K562 (cell line): Measurements from ENCODE around the gene MCM9. TPM values are rescaled to one million over a fixed set of nuclear protein-coding genes. Genes with fewer than 3 reads are reported as not detected.
A peak's percentile ranks its signal among the peaks of the same experiment; 100 is the strongest.

Source experiments
- ATAC-seq: fragments of 200-7000 bp; cut with Tn5 transposase; 3 replicates; pipeline ENCODE4 v1.9.1; 2020; ENCODE audit warnings: moderate library complexity
- BruUV-seq: library from RNA; stranded (reverse); fragments of 400-500 nt; replicated peaks from 2 replicates; lab custom pipeline; 2021; lab: Mats Ljungman, UMichigan
- CTCF ChIA-PET: fragments of 300-600 bp; formaldehyde crosslinking; extraction: SDS; loops from one replicate; lab custom pipeline; 2021; ENCODE audit warnings: low intra/inter-chr PET ratio; lab: Yijun Ruan, JAX
- POLR2A ChIA-PET: fragments of 300-600, 350-650 bp; sonication (Branson Sonifier 250); formaldehyde crosslinking; extraction: SDS; loops from one replicate; lab custom pipeline; 2021; ENCODE audit warnings: antibody characterized with exemption, inconsistent platforms; lab: Yijun Ruan, JAX
- DNase-seq, 4 experiments: peaks; one replicate each; pipeline versions ENCODE4 v3.0.0 to v3.0.0-alpha.2; 2011 to 2018; ENCODE audit warnings: low spot score in 3 of 4, mixed read lengths in 3 of 4; ENCODE audit errors: extremely low read depth in 1 of 4
- FAIRE-seq: peaks from 2 replicates; lab custom pipeline; 2011; peaks lifted over from hg19 to GRCh38; lab: Jason Lieb, UNC
- H2AFZ ChIP-seq: 2 replicates; pipeline ENCODE4 v1.6.0; 2011; ENCODE audit warnings: low read depth, low read length, control low read depth, inconsistent platforms
- H3K27ac ChIP-seq: fragments of 200-600 bp; 3 replicates; pipeline ENCODE4 v1.8.0; 2011; ENCODE audit warnings: low read depth, mild to moderate bottlenecking, control low read depth, inconsistent platforms, low read length, moderate library complexity, mixed read lengths; ENCODE audit errors: extremely low read depth
- H3K27me3 ChIP-seq, 2 experiments: fragments of 300-600 bp in 1 of 2; 2 replicates in 1 of 2; 3 replicates in 1 of 2; pipeline versions ENCODE4 v1.6.0 to v1.8.0; 2011; ENCODE audit warnings: inconsistent platforms in 2 of 2, low read length in 2 of 2, mild to moderate bottlenecking in 1 of 2, mixed read lengths in 1 of 2, moderate library complexity in 1 of 2; ENCODE audit not compliant: control insufficient read depth in 2 of 2, insufficient read depth in 2 of 2
- H3K36me3 ChIP-seq: fragments of 300-600 bp; 3 replicates; pipeline ENCODE4 v1.8.0; 2011; ENCODE audit warnings: mild to moderate bottlenecking, low read length, inconsistent platforms; ENCODE audit not compliant: control insufficient read depth, insufficient read depth
- H3K4me1 ChIP-seq, 2 experiments: fragments of 200-600 bp in 1 of 2; replicated peaks in 1 of 2; 2 replicates in 1 of 2; 3 replicates in 1 of 2; pipeline versions ENCODE4 v1.5.1 to v1.8.0; 2011; ENCODE audit warnings: inconsistent platforms in 2 of 2, low read length in 2 of 2, mild to moderate bottlenecking in 1 of 2, mixed read lengths in 1 of 2, moderate library complexity in 1 of 2; ENCODE audit not compliant: control insufficient read depth in 2 of 2, insufficient read depth in 2 of 2
- H3K4me2 ChIP-seq: 2 replicates; pipeline ENCODE4 v1.6.1; 2011; ENCODE audit warnings: low read length, control low read depth, inconsistent platforms, mixed read lengths; ENCODE audit not compliant: insufficient read depth
- H3K4me3 ChIP-seq: fragments of 200-600 bp; sonication (generic), shearing (Covaris generic); 2 replicates; pipeline ENCODE4 v1.5.1; 2016; ENCODE audit warnings: control low read depth, inconsistent platforms
- H3K79me2 ChIP-seq: fragments of 200-600 bp; 3 replicates; pipeline ENCODE4 v1.8.0; 2011; ENCODE audit warnings: low read length, inconsistent platforms; ENCODE audit not compliant: control insufficient read depth, insufficient read depth
- H3K9ac ChIP-seq, 2 experiments: 2 replicates each; pipeline versions ENCODE4 v1.6.0 to v1.6.1; 2011; ENCODE audit warnings: low read depth in 2 of 2, low read length in 2 of 2, control low read depth in 1 of 2, inconsistent platforms in 1 of 2, mild to moderate bottlenecking in 1 of 2, mixed read lengths in 1 of 2; ENCODE audit not compliant: insufficient read depth in 1 of 2
- H3K9me1 ChIP-seq: one replicate; pipeline ENCODE4 v1.6.0; 2011; ENCODE audit warnings: inconsistent platforms, mild to moderate bottlenecking, low read length, moderate library complexity; ENCODE audit not compliant: control insufficient read depth, insufficient read depth
- H3K9me3 ChIP-seq: replicated peaks from 2 replicates; pipeline ENCODE4 v1.5.1; 2011; ENCODE audit warnings: low read depth, low read length, inconsistent platforms; ENCODE audit not compliant: control insufficient read depth, insufficient read depth
- H4K20me1 ChIP-seq: replicated peaks from 2 replicates; pipeline ENCODE4 v1.6.1; 2011; ENCODE audit warnings: low read length, inconsistent platforms, mixed read lengths; ENCODE audit not compliant: control insufficient read depth, insufficient read depth
- PURB ChIP-seq: sonication (generic); formaldehyde crosslinking; IDR thresholded peaks from 2 replicates; pipeline ENCODE4 v1.9.0; 2021; ENCODE audit warnings: low read depth, mild to moderate bottlenecking, missing genetic modification reagents
- ZNF77 ChIP-seq: fragments of 250-450 bp; sonication (Bioruptor Pico); IDR thresholded peaks from 2 replicates; pipeline ENCODE4 v1.5.0; 2020
- WGBS: fragments of 100-300 bp; shearing (Covaris generic); methylation state at CpG from one replicate; pipeline ENCODE4 v1.1.6; 2016; ENCODE audit warnings: low coverage, mixed read lengths; ENCODE audit not compliant: insufficient coverage; ENCODE audit errors: missing lambda C conversion rate; 5-methylcytosine and 5-hydroxymethylcytosine counted together
- in situ Hi-C: fragments of 300-500 bp; cut with MboI; formaldehyde crosslinking; loops from 4 replicates; pipeline ENCODE4 v1.15.0; 2018; ENCODE audit warnings: inconsistent platforms, mixed read lengths
- intact Hi-C: fragments of 100-400 bp; cut with micrococcal nuclease; formaldehyde crosslinking; loops from 2 replicates; pipeline ENCODE4 v1.14.2; 2022
- polyA plus RNA-seq, 8 experiments: library from polyadenylated mRNA; depleted of rRNA in 4 of 8; stranded (reverse) in 5 of 8; unstranded in 3 of 8; fragments of >200 nt; fragmentation: Nextera tagmentation in 2 of 8; fragmentation: Illumina TruSeq in 1 of 8; extraction: Ambion mirVana in 2 of 8; extraction: Trizol in 1 of 8; gene quantifications; 2 replicates each; pipeline versions ENCODE4 v1.2.1 to v1.2.3, GENCODE V29; 2011 to 2014; ENCODE audit warnings: inconsistent platforms in 1 of 8, missing spikeins in 1 of 8
- total RNA-seq, 7 experiments: library from RNA; depleted of rRNA in 6 of 7; stranded (reverse); fragments of >200 nt in 6 of 7; fragmentation: Illumina TruSeq in 2 of 7; extraction: Trizol in 2 of 7; gene quantifications; 2 replicates each; pipeline versions ENCODE4 v1.2.1 to v1.2.3, GENCODE V29; 2011 to 2021; ENCODE audit warnings: low replicate concordance in 1 of 7
- TF ChIP-seq, protein P1 (sequence below): fragments of 450-650 bp; formaldehyde crosslinking; IDR thresholded peaks from 2 replicates; pipeline ENCODE4 v1.4.0; 2020; ENCODE audit warnings: mild to moderate bottlenecking

The MCM9 gene
- total and polyA plus RNA-seq, 9 of the 15 experiments (the other 6 are each of a cell fraction or from before 2014, with no cell fraction given): 4.8 to 16.7 (median 11.6) TPM

DNA sequence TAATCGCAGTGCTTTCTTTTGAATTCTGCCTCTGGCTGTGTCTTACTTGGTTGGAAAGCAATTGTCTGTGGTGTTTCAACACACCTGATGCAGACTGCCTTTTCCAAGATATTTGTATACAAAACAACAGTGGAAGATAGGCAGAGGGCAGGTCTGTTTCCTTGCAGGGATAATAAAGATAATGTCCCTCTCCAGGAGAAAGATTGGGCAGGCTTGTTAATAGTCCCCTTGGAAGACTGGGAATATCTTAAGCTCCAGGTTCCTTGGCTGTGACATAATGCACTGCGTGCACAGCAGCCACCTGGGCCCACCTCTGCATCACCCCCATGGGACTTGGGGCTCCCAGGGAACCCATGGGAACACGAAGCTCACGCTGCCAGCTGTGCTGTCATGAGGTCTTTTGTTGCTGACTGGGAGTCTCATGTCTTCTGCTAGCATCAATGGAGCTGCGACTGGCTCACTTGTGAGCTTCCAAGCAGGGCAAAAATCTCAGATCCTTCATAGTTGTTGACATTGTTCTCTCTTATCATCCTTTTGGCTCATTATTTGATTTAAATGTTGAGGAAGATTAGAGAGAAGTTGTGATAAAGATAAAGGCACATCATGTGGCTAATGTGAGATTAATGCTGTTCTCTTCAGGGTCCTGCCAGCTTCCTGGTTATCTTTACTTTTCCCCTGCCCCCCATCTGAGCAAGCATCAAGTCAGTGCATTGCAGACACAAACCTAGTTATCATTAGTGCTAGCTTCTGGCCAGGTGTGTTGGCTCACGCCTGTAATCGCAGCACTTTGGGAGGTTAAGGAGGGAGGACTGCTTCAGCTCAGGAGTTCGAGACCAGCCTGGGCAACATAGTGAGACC lies 148.1 kb downstream of the MCM9 start (continued):
- TF ChIP-seq PURB (CRISPR knock-in tag): no peak
- TF ChIP-seq, all 486 proteins: peak for 0

DNA sequence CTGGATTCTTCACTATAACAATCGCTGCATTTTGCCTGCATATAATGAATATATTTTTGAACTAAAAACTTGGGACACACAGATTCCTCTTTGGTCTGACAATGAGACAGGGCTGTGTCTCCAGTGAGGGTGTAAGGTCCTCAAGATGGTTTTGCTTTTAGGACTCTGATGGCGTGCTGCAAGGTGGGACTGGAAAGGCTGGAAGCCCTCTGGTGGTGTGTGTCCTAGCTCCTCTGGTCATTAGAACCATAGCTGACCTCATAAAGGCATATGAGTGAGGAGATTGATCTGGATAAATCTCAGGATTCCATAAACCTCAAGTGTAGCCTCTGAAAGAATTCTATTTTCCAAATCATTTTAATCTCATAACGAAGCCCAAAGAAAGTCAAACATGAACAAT lies 149.4 kb downstream of the MCM9 start:
- Histone ChIP-seq H3K79me2 (no peaks in the 10 kb centered on the region), H3K27me3 (no peaks in the 10 kb centered on the region), H3K27ac (no peak overlapping the region), H3K9me1 (no peaks in the 10 kb centered on the region), H3K9ac (no peak overlapping the region), H3K36me3 (no peaks in the 10 kb centered on the region), H3K4me3 (no peak overlapping the region), H2AFZ (no peak overlapping the region), H3K4me2 (no peak overlapping the region), H3K4me1 (peaks cover 0 to 4% of the 10 kb centered on the region in 2 experiments; a peak in 1 of 5 replicates), H4K20me1 (no peaks in the 10 kb centered on the region), H3K9me3 (no peaks in the 10 kb centered on the region)
- intact Hi-C loops: no loop called here
- TF ChIP-seq, protein P1, sequence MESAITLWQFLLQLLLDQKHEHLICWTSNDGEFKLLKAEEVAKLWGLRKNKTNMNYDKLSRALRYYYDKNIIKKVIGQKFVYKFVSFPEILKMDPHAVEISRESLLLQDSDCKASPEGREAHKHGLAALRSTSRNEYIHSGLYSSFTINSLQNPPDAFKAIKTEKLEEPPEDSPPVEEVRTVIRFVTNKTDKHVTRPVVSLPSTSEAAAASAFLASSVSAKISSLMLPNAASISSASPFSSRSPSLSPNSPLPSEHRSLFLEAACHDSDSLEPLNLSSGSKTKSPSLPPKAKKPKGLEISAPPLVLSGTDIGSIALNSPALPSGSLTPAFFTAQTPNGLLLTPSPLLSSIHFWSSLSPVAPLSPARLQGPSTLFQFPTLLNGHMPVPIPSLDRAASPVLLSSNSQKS: no peak
- TF ChIP-seq ZNF77 (CRISPR knock-in tag): no peak
- ChIA-PET CTCF (interaction anchor here (0.6 kb wide), 1 partner anchor 31 kb away, joined by 3 read pairs; no protein-coding TSS in a partner anchor), POLR2A (no interaction called here)
- in situ Hi-C loops: no loop called here
- ATAC-seq (peak; percentile 67), DNase-seq (no peak), FAIRE-seq (peak; percentile 29)
- 16% methylated on average over 3 of the region's 3 CpGs for WGBS
- no TSS peak for BruUV-seq
